Measurements from ENCODE around the gene AGER.

DNA sequence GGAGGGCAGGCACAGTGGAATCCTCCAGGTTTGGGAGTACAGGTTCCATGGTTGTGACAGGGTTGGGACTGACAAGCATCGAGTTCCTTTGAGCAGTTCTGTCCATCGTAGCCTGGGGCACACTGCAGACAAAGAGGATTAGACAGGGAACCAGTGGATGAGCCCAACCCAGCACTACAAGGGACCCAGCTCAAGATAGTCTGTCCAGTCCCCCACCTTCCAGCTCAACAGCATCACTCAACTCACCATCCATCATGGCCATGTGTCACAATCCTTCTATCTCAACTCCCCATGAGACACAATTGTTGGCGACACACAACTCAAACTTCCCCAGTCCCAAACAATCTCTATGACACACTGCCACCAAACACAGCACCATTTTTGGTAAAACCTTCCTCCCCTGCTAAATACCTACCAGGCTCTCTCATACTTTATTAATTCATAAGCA is 20.2 kb upstream of the AGER start:
- TF ChIP-seq, protein P1, sequence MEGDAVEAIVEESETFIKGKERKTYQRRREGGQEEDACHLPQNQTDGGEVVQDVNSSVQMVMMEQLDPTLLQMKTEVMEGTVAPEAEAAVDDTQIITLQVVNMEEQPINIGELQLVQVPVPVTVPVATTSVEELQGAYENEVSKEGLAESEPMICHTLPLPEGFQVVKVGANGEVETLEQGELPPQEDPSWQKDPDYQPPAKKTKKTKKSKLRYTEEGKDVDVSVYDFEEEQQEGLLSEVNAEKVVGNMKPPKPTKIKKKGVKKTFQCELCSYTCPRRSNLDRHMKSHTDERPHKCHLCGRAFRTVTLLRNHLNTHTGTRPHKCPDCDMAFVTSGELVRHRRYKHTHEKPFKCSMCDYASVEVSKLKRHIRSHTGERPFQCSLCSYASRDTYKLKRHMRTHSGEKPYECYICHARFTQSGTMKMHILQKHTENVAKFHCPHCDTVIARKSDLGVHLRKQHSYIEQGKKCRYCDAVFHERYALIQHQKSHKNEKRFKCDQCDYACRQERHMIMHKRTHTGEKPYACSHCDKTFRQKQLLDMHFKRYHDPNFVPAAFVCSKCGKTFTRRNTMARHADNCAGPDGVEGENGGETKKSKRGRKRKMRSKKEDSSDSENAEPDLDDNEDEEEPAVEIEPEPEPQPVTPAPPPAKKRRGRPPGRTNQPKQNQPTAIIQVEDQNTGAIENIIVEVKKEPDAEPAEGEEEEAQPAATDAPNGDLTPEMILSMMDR (IDR thresholded peaks at IDR 0.05), result no peak
- no peak for TF ChIP-seq EP300 (IDR thresholded peaks at IDR 0.05)
